A549 (cell line): ENCODE results near the gene SMCO4. TPM values are rescaled to one million over a fixed set of nuclear protein-coding genes. Genes with fewer than 3 reads are reported as not detected.

ENCODE experiments used
- ATAC-seq, 2 experiments: fragments of 200-7000 bp in 1 of 2; fragments of >200 bp in 1 of 2; cut with Nextera tagmentation in 1 of 2; cut with Tn5 transposase in 1 of 2; 3 replicates each; pipeline versions ENCODE4 v1.8.0 to v1.9.1; 2018 to 2020; ENCODE audit warnings: mild to moderate bottlenecking in 1 of 2, moderate library complexity in 1 of 2
- CTCF ChIA-PET: fragments of 300-600 bp; sonication (Branson Sonifier 250); formaldehyde crosslinking; extraction: SDS; loops from one replicate; lab custom pipeline; 2021; ENCODE audit warnings: antibody characterized with exemption, inconsistent platforms; lab: Yijun Ruan, JAX
- POLR2A ChIA-PET: fragments of 350-600 bp; formaldehyde crosslinking; extraction: SDS; loops from one replicate; lab custom pipeline; 2021; ENCODE audit warnings: antibody characterized with exemption, inconsistent platforms; lab: Yijun Ruan, JAX
- DNase-seq, 2 experiments: peaks; one replicate each; pipeline versions ENCODE4 v3.0.0 to v3.0.0-alpha.2; 2011 to 2016; ENCODE audit warnings: low read depth in 1 of 2, low spot score in 1 of 2
- FAIRE-seq: peaks from 2 replicates; lab custom pipeline; 2011; peaks lifted over from hg19 to GRCh38; lab: Jason Lieb, UNC
- H3K27ac ChIP-seq, 2 experiments: fragments of >200 bp; sonication (Bioruptor Twin); formaldehyde crosslinking; 3 replicates each; pipeline ENCODE4 v1.5.1; 2016 to 2017
- H3K4me1 ChIP-seq: fragments of >200 bp; sonication (Bioruptor Twin); formaldehyde crosslinking; 3 replicates; pipeline ENCODE4 v1.6.1; 2016
- H3K4me2 ChIP-seq: fragments of >200 bp; sonication (Bioruptor Twin); formaldehyde crosslinking; 3 replicates; pipeline ENCODE4 v1.6.1; 2016
- H3K4me3 ChIP-seq: fragments of >200 bp; sonication (Bioruptor Twin); formaldehyde crosslinking; 3 replicates; pipeline ENCODE4 v1.5.1; 2016
- H3K9me3 ChIP-seq: fragments of >200 bp; sonication (Bioruptor Twin); formaldehyde crosslinking; 3 replicates; pipeline ENCODE4 v1.6.1; 2016
- BHLHE40 ChIP-seq: IDR thresholded peaks from 2 replicates; pipeline ENCODE4 v1.6.1; 2012; ENCODE audit warnings: low read depth, low read length, inconsistent platforms
- CBX2 ChIP-seq: fragments of 200-600 bp; sonication (generic); IDR thresholded peaks from 2 replicates; pipeline ENCODE4 v1.6.1; 2016; ENCODE audit warnings: low read depth, mild to moderate bottlenecking, borderline replicate concordance
- CHD2 ChIP-seq: fragments of 150-350 bp; IDR thresholded peaks from 2 replicates; pipeline ENCODE4 v1.6.1; 2014; ENCODE audit warnings: low read length; ENCODE audit not compliant: partially characterized antibody
- EHF ChIP-seq: fragments of 250-450 bp; sonication (Bioruptor Pico); IDR thresholded peaks from 2 replicates; pipeline ENCODE4 v1.5.0; 2020; ENCODE audit warnings: mild to moderate bottlenecking
- ESRRA ChIP-seq: fragments of 150-350 bp; IDR thresholded peaks from 2 replicates; pipeline ENCODE4 v1.6.1; 2014; ENCODE audit warnings: mild to moderate bottlenecking, low read length, borderline replicate concordance
- MAFK ChIP-seq: fragments of 450-650 bp; IDR thresholded peaks from 2 replicates; pipeline ENCODE4 v1.6.1; 2014; ENCODE audit not compliant: partially characterized antibody
- MAZ ChIP-seq: fragments of 150-350 bp; IDR thresholded peaks from 2 replicates; pipeline ENCODE4 v1.6.1; 2014; ENCODE audit warnings: antibody characterized with exemption, low read depth, low read length, borderline replicate concordance
- NPAS2 ChIP-seq: fragments of 250-450 bp; sonication (Bioruptor Pico); IDR thresholded peaks from 2 replicates; pipeline ENCODE4 v1.8.0; 2022; ENCODE audit warnings: mild to moderate bottlenecking, moderate library complexity, borderline replicate concordance
- NR3C1 ChIP-seq: fragments of >200 bp; sonication (Bioruptor Twin); formaldehyde crosslinking; IDR thresholded peaks from 3 replicates; pipeline ENCODE4 v1.6.1; 2017
- POLR2A ChIP-seq: IDR thresholded peaks from 2 replicates; pipeline ENCODE4 v1.6.1; 2012; ENCODE audit warnings: mild to moderate bottlenecking, low read length
- POLR2AphosphoS2 ChIP-seq: conservative IDR thresholded peaks from 2 replicates; pipeline ENCODE4 v1.6.1; 2012; ENCODE audit warnings: low read length, improper control_type of control experiment, inconsistent platforms
- RAD21 ChIP-seq, 2 experiments: fragments of >200 bp in 1 of 2; sonication (Bioruptor Twin) in 1 of 2; formaldehyde crosslinking in 1 of 2; IDR thresholded peaks in 1 of 2; conservative IDR thresholded peaks in 1 of 2; 2 replicates in 1 of 2; 3 replicates in 1 of 2; pipeline ENCODE4 v1.6.1; 2012 to 2018; ENCODE audit warnings: inconsistent platforms in 1 of 2
- RCOR1 ChIP-seq: fragments of 150-350 bp; IDR thresholded peaks from 2 replicates; pipeline ENCODE4 v1.6.1; 2014; ENCODE audit warnings: antibody characterized with exemption, low read length, low read depth
- TP53 ChIP-seq: fragments of 250-450 bp; sonication (Bioruptor Pico); IDR thresholded peaks from 2 replicates; pipeline ENCODE4 v1.5.0; 2021; ENCODE audit warnings: mild to moderate bottlenecking, moderate library complexity
- ZNF302 ChIP-seq: fragments of 250-450 bp; sonication (Bioruptor Pico); IDR thresholded peaks from 2 replicates; pipeline ENCODE4 v1.9.0; 2021; ENCODE audit warnings: inconsistent platforms, mild to moderate bottlenecking, moderate library complexity
- WGBS: methylation state at CpG from one replicate; pipeline ENCODE4 v1.1.6; 2017; ENCODE audit errors: missing lambda C conversion rate; 5-methylcytosine and 5-hydroxymethylcytosine counted together
- polyA plus RNA-seq, 4 experiments: library from polyadenylated mRNA; depleted of rRNA in 3 of 4; stranded (reverse); fragments of >200 nt; fragmentation: RNase III in 1 of 4; extraction: RNeasy Plus Mini Kit Qiagen cat#74134 plus additional on column Dnase treatment in 1 of 4; gene quantifications; 2 replicates in 3 of 4; 3 replicates in 1 of 4; pipeline ENCODE4 v1.2.3, GENCODE V29; 2011 to 2017
- TF ChIP-seq, protein P1 (sequence below): fragments of >200 bp; sonication (Bioruptor Twin); formaldehyde crosslinking; IDR thresholded peaks from 2 replicates; pipeline ENCODE4 v1.6.1; 2016
- TF ChIP-seq, protein P2 (sequence below): IDR thresholded peaks from 2 replicates; pipeline ENCODE4 v1.6.1; 2012; ENCODE audit warnings: low read depth, borderline replicate concordance
- TF ChIP-seq, protein P3 (sequence below): fragments of 250-450 bp; sonication (Bioruptor Pico); IDR thresholded peaks from 2 replicates; pipeline ENCODE4 v1.5.0; 2020; ENCODE audit warnings: low read depth, mild to moderate bottlenecking, moderate library complexity
- TF ChIP-seq, protein P4 (sequence below): fragments of >200 bp; sonication (Bioruptor Twin); formaldehyde crosslinking; IDR thresholded peaks from 3 replicates; pipeline ENCODE4 v1.5.1; 2016

Gene SMCO4
- polyA plus RNA-seq, 2 of the 4 experiments (the other 2 are of a cell fraction): 11.9 to 14.8 TPM

DNA sequence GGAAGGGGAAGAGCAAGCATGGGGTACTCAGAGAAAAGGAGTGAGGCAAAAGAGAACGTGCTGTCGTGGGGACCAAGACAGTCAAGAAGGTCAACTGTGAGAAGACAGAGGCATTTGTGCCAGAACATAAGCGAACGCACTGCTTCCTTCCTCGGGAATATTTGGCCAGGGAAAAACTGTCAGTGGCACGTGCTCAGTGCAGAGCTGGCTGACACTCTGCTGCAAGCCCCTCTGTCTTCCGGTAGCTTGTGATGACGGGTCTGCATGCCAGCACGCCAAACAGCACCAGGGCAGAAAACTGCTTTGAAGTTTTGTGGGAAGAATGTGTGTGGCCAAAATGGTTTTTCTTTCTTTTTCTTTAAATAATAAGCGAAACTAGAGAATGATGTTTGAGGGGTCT lies 60.6 kb downstream of the SMCO4 start:
- H3K4me2 ChIP-seq: no peak overlapping the region
- H3K9me3 ChIP-seq: no peaks in the 10 kb centered on the region
- ChIA-PET POLR2A (no interaction called here), CTCF (no interaction called here)
- no peak for DNase-seq
- no peak overlapping the region for H3K27ac ChIP-seq
- FAIRE-seq: no peak
- no peak for ATAC-seq
- peaks cover under 1% of the 10 kb centered on the region; the same call in 2 of the 3 replicates for H3K4me1 ChIP-seq
- no peak for TF ChIP-seq EHF (CRISPR knock-in tag)
- TF ChIP-seq, protein P1, sequence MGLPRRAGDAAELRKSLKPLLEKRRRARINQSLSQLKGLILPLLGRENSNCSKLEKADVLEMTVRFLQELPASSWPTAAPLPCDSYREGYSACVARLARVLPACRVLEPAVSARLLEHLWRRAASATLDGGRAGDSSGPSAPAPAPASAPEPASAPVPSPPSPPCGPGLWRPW: no peak
- TF ChIP-seq, protein P2, sequence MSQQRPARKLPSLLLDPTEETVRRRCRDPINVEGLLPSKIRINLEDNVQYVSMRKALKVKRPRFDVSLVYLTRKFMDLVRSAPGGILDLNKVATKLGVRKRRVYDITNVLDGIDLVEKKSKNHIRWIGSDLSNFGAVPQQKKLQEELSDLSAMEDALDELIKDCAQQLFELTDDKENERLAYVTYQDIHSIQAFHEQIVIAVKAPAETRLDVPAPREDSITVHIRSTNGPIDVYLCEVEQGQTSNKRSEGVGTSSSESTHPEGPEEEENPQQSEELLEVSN: no peak
- no peak for TF ChIP-seq RAD21 (conservative IDR thresholded peaks at IDR 0.05 in 1 of 2, IDR thresholded peaks at IDR 0.05 in 1 of 2)
- no peak for TF ChIP-seq TP53 (CRISPR knock-in tag)
- TF ChIP-seq NR3C1: no peak
- 89% methylated on average over 10 of the region's 10 CpGs for WGBS
- H3K4me3 ChIP-seq: no peak overlapping the region

DNA sequence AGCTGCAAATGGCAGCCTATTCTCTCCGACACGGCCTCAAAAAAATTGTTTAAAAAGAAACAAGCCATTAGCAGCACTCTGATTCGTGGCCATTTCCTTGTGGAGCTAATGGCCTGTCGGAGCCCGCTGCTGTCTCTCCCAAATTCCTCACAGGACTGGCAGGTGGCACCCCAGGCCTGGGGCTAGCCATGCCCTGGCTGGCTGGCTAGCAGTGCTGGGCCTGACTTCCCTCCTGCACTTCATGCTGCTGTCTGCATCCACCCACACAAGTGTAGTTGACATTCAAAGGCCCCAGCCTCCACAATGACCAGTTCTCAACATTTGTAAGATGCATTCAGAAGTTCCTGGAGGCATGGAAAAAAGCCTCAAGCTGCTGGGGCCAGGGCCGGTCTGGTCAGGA lies 61.5 kb downstream of the SMCO4 start:
- peaks cover 9% of the 10 kb centered on the region for H3K4me1 ChIP-seq
- WGBS: 81% methylated on average over 5 of the region's 6 CpGs
- TF ChIP-seq CBX2 (no peak), RAD21 (conservative IDR thresholded peaks at IDR 0.05 in 1 of 2, IDR thresholded peaks at IDR 0.05 in 1 of 2) (0 out of 5 replicates have a peak, but pooled peaks of 1 of the 2 experiments have one; percentile 10)
- TF ChIP-seq, all 56 proteins: peak for 1
- Histone ChIP-seq H3K4me2 (no peak overlapping the region), H3K9me3 (no peaks in the 10 kb centered on the region), H3K4me3 (no peak overlapping the region), H3K27ac (no peak overlapping the region)
- ChIA-PET CTCF (interaction anchor here (1.2 kb wide), 1 partner anchor 171 kb away, joined by 5 read pairs; no protein-coding TSS in a partner anchor), POLR2A (no interaction called here)
- FAIRE-seq (no peak), ATAC-seq (no peak), DNase-seq (no peak)

DNA sequence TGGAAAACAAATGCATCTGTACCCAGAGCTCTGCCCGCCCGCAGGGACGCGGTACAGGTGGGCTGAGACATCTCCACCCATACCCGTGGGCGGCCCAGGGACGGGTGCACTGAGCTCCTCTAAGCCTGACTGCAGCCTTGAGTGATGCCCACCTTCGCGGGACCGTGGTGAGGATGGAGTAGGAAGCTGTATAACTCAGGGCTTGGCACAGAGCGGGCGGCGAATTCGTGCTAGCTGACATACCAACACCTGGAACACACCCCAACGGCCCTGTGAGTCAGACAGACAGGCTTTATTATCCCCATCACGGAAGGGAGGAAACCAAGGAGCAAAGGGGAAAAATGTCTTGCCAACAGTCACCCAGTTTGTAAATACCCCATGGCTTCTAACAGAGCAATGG lies 61.9 kb downstream of the SMCO4 start:
- Histone ChIP-seq H3K27ac (no peak overlapping the region), H3K4me1 (peaks cover 13% of the 10 kb centered on the region), H3K4me3 (no peak overlapping the region), H3K4me2 (no peak overlapping the region), H3K9me3 (no peaks in the 10 kb centered on the region)
- FAIRE-seq (no peak), ATAC-seq (no peak), DNase-seq (no peak)
- TF ChIP-seq CHD2: no peak
- no peak for TF ChIP-seq BHLHE40
- TF ChIP-seq RCOR1: no peak
- TF ChIP-seq POLR2AphosphoS2: no peak
- no peak for TF ChIP-seq ESRRA
- TF ChIP-seq, protein P3, sequence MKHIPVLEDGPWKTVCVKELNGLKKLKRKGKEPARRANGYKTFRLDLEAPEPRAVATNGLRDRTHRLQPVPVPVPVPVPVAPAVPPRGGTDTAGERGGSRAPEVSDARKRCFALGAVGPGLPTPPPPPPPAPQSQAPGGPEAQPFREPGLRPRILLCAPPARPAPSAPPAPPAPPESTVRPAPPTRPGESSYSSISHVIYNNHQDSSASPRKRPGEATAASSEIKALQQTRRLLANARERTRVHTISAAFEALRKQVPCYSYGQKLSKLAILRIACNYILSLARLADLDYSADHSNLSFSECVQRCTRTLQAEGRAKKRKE (CRISPR knock-in tag): no peak
- no peak for TF ChIP-seq NPAS2 (CRISPR knock-in tag)
- no peak for TF ChIP-seq POLR2A
- no peak for TF ChIP-seq ZNF302
- no peak for TF ChIP-seq MAZ
- TF ChIP-seq, protein P4, sequence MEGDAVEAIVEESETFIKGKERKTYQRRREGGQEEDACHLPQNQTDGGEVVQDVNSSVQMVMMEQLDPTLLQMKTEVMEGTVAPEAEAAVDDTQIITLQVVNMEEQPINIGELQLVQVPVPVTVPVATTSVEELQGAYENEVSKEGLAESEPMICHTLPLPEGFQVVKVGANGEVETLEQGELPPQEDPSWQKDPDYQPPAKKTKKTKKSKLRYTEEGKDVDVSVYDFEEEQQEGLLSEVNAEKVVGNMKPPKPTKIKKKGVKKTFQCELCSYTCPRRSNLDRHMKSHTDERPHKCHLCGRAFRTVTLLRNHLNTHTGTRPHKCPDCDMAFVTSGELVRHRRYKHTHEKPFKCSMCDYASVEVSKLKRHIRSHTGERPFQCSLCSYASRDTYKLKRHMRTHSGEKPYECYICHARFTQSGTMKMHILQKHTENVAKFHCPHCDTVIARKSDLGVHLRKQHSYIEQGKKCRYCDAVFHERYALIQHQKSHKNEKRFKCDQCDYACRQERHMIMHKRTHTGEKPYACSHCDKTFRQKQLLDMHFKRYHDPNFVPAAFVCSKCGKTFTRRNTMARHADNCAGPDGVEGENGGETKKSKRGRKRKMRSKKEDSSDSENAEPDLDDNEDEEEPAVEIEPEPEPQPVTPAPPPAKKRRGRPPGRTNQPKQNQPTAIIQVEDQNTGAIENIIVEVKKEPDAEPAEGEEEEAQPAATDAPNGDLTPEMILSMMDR: no peak
- TF ChIP-seq TP53 (CRISPR knock-in tag): no peak
- TF ChIP-seq MAFK: no peak
- POLR2A ChIA-PET: no interaction called here
- 93% methylated on average over 10 of the region's 16 CpGs for WGBS
- CTCF ChIA-PET: interaction anchor here (0.7 to 1.2 kb wide), 2 partner anchors 9 to 172 kb away, joined by 3 to 5 read pairs; no protein-coding TSS in a partner anchor
